Central memory CD8-positive, alpha-beta T cell (primary cell): ENCODE measurements around the gene SYCE3.

Source experiments
- ATAC-seq: fragments of 150-1000 bp; cut with Tn5 transposase; replicated peaks from 2 replicates; pipeline ENCODE4 v1.10.0; 2022; ENCODE audit warnings: mild to moderate bottlenecking, moderate FRiP score, moderate number of reproducible peaks; ENCODE audit not compliant: poor library complexity, severe bottlenecking; ENCODE audit errors: extremely low read depth
- DNase-seq, 2 donors: peaks; one replicate each; pipeline ENCODE4 v3.0.0; 2021; ENCODE audit warnings: low spot score in 2 of 2
- H3K27ac Mint-ChIP-seq: one replicate; pipeline ENCODE4 v1.8.0; 2022; ENCODE audit warnings: low read depth, mild to moderate bottlenecking, moderate library complexity, mixed read lengths
- H3K27me3 Mint-ChIP-seq: one replicate; pipeline ENCODE4 v1.8.0; 2022; ENCODE audit warnings: mixed read lengths
- H3K36me3 Mint-ChIP-seq: one replicate; pipeline ENCODE4 v1.8.0; 2022; ENCODE audit warnings: mild to moderate bottlenecking, moderate library complexity, mixed read lengths; ENCODE audit not compliant: insufficient read depth
- H3K4me1 Mint-ChIP-seq: one replicate; pipeline ENCODE4 v1.8.0; 2022; ENCODE audit warnings: mixed read lengths
- H3K4me3 Mint-ChIP-seq: one replicate; pipeline ENCODE4 v1.8.0; 2022; ENCODE audit warnings: mild to moderate bottlenecking, moderate library complexity, mixed read lengths
- H3K9me3 Mint-ChIP-seq: one replicate; pipeline ENCODE4 v1.8.0; 2022; ENCODE audit warnings: mixed read lengths

Gene SYCE3

GRCh38 chr22:50577987-50578775 is 15.5 kb upstream of the SYCE3 start, which contains the start of gene CPT1B:
TSS of gene CPT1B (minus strand) at chr22:50578427. CDS start at chr22:50577915, 512 bp downstream.
- no peaks in the 10 kb centered on the region for H3K27me3 Mint-ChIP-seq
- no peak within 1 kb of the TSS for H3K27ac Mint-ChIP-seq
- H3K9me3 Mint-ChIP-seq = no peaks in the 10 kb centered on the region
- no peak for ATAC-seq
- no peak within 1 kb of the TSS for H3K4me3 Mint-ChIP-seq
- peaks cover 8% of the 10 kb centered on the region for H3K4me1 Mint-ChIP-seq
- peaks cover 12% of the 10 kb centered on the region for H3K36me3 Mint-ChIP-seq
- no peak for DNase-seq

- Mint-ChIP-seq H3K27ac (no peak overlapping the region), H3K27me3 (no peaks in the 10 kb centered on the region), H3K4me1 (peaks cover 8% of the 10 kb centered on the region), H3K36me3 (peaks cover 10% of the 10 kb centered on the region), H3K4me3 (no peak overlapping the region), H3K9me3 (no peaks in the 10 kb centered on the region)
- ATAC-seq = no peak
- DNase-seq = no peak
Observed at GRCh38 chr22:50577697-50577986, 14.9 kb upstream of the SYCE3 start.

GRCh38 chr22:50576806-50577696 is 14.3 kb upstream of the SYCE3 start:
- no peaks in the 10 kb centered on the region for H3K9me3 Mint-ChIP-seq
- no peak overlapping the region for H3K4me3 Mint-ChIP-seq
- DNase-seq (no peak), ATAC-seq (no peak)
- H3K27ac Mint-ChIP-seq = no peak overlapping the region
- H3K27me3 Mint-ChIP-seq = no peaks in the 10 kb centered on the region
- H3K36me3 Mint-ChIP-seq = peaks cover 9% of the 10 kb centered on the region
- peaks cover 8% of the 10 kb centered on the region for H3K4me1 Mint-ChIP-seq

- H3K9me3 Mint-ChIP-seq = no peaks in the 10 kb centered on the region
- no peak for DNase-seq
- no peak for ATAC-seq
- no peak overlapping the region for H3K4me3 Mint-ChIP-seq
- peaks cover 9% of the 10 kb centered on the region for H3K36me3 Mint-ChIP-seq
- peaks cover 8% of the 10 kb centered on the region for H3K4me1 Mint-ChIP-seq
- H3K27ac Mint-ChIP-seq = no peak overlapping the region
- no peaks in the 10 kb centered on the region for H3K27me3 Mint-ChIP-seq
Observed at GRCh38 chr22:50576070-50576469, 13.4 kb upstream of the SYCE3 start.

- no peak overlapping the region for H3K27ac Mint-ChIP-seq
- H3K9me3 Mint-ChIP-seq = no peaks in the 10 kb centered on the region
- no peak overlapping the region for H3K4me3 Mint-ChIP-seq
- DNase-seq (no peak), ATAC-seq (no peak)
- no peaks in the 10 kb centered on the region for H3K27me3 Mint-ChIP-seq
- peaks cover 10% of the 10 kb centered on the region for H3K36me3 Mint-ChIP-seq
- peaks cover 8% of the 10 kb centered on the region for H3K4me1 Mint-ChIP-seq
Observed at GRCh38 chr22:50575426-50575941, 12.8 kb upstream of the SYCE3 start.

- H3K4me1 Mint-ChIP-seq = no peaks in the 10 kb centered on the region
- H3K36me3 Mint-ChIP-seq = peaks cover 10% of the 10 kb centered on the region
- H3K27ac Mint-ChIP-seq = no peak overlapping the region
- no peak for DNase-seq
- H3K27me3 Mint-ChIP-seq = no peaks in the 10 kb centered on the region
- no peaks in the 10 kb centered on the region for H3K9me3 Mint-ChIP-seq
- no peak overlapping the region for H3K4me3 Mint-ChIP-seq
- ATAC-seq = no peak
Observed at GRCh38 chr22:50574383-50574755, 11.7 kb upstream of the SYCE3 start.

- H3K4me1 Mint-ChIP-seq = no peaks in the 10 kb centered on the region
- H3K4me3 Mint-ChIP-seq = no peak overlapping the region
- H3K36me3 Mint-ChIP-seq = peaks cover 10% of the 10 kb centered on the region
- no peaks in the 10 kb centered on the region for H3K9me3 Mint-ChIP-seq
- H3K27ac Mint-ChIP-seq = no peak overlapping the region
- DNase-seq (no peak), ATAC-seq (no peak)
- H3K27me3 Mint-ChIP-seq = no peaks in the 10 kb centered on the region
Observed at GRCh38 chr22:50573491-50574382, 11.0 kb upstream of the SYCE3 start.

GRCh38 chr22:50572965-50573364 is 10.2 kb upstream of the SYCE3 start:
- Mint-ChIP-seq H3K9me3 (no peaks in the 10 kb centered on the region), H3K4me1 (no peaks in the 10 kb centered on the region), H3K27me3 (no peaks in the 10 kb centered on the region), H3K36me3 (peaks cover 11% of the 10 kb centered on the region), H3K4me3 (no peak overlapping the region), H3K27ac (no peak overlapping the region)
- no peak for ATAC-seq
- DNase-seq = no peak

- DNase-seq = no peak
- no peaks in the 10 kb centered on the region for H3K4me1 Mint-ChIP-seq
- ATAC-seq = no peak
- no peaks in the 10 kb centered on the region for H3K27me3 Mint-ChIP-seq
- no peak overlapping the region for H3K4me3 Mint-ChIP-seq
- H3K36me3 Mint-ChIP-seq = peaks cover 9% of the 10 kb centered on the region
- H3K27ac Mint-ChIP-seq = no peak overlapping the region
- no peaks in the 10 kb centered on the region for H3K9me3 Mint-ChIP-seq
Observed at GRCh38 chr22:50571264-50572175, 8.8 kb upstream of the SYCE3 start.

GRCh38 chr22:50570861-50571260 is 8.1 kb upstream of the SYCE3 start:
- Mint-ChIP-seq H3K36me3 (peaks cover 9% of the 10 kb centered on the region), H3K4me3 (no peak overlapping the region), H3K27ac (no peak overlapping the region), H3K9me3 (no peaks in the 10 kb centered on the region), H3K27me3 (no peaks in the 10 kb centered on the region), H3K4me1 (no peaks in the 10 kb centered on the region)
- ATAC-seq = no peak
- DNase-seq = no peak

GRCh38 chr22:50569896-50570535 is 7.3 kb upstream of the SYCE3 start:
- Mint-ChIP-seq H3K27me3 (no peaks in the 10 kb centered on the region), H3K4me3 (no peak overlapping the region), H3K36me3 (peaks cover 9% of the 10 kb centered on the region), H3K4me1 (no peaks in the 10 kb centered on the region), H3K27ac (no peak overlapping the region), H3K9me3 (no peaks in the 10 kb centered on the region)
- no peak for ATAC-seq
- no peak for DNase-seq
